Mucosa of descending colon (tissue), 3 donors: Measurements from ENCODE around the gene ZSWIM6. TPM values are rescaled to one million over a fixed set of nuclear protein-coding genes. Genes with fewer than 3 reads are reported as not detected.

Experiments used
- ATAC-seq: fragments of 200-7000 bp; cut with Tn5 transposase; one replicate; pipeline ENCODE4 v1.9.1; 2020; ENCODE audit warnings: mild to moderate bottlenecking, moderate library complexity
- DNase-seq, 3 donors: peaks; one replicate each; pipeline ENCODE4 v3.0.0-alpha.2; 2020
- H3K36me3 ChIP-seq: fragments of 200-600 bp; one replicate; pipeline ENCODE4 v1.8.0; 2021; ENCODE audit warnings: low read depth, mild to moderate bottlenecking
- H3K4me1 ChIP-seq: fragments of 200-600 bp; one replicate; pipeline ENCODE4 v1.8.0; 2021; ENCODE audit warnings: low read depth, mild to moderate bottlenecking
- H3K4me3 ChIP-seq: fragments of 200-600 bp; one replicate; pipeline ENCODE4 v1.8.0; 2021; ENCODE audit warnings: mild to moderate bottlenecking
- H3K9me3 ChIP-seq: fragments of 200-600 bp; one replicate; pipeline ENCODE4 v1.8.0; 2021; ENCODE audit warnings: mild to moderate bottlenecking
- CTCF ChIP-seq: fragments of 200-600 bp; IDR thresholded peaks from one replicate; pipeline ENCODE4 v1.8.0; 2022; ENCODE audit warnings: antibody characterized with exemption, mild to moderate bottlenecking
- intact Hi-C, 2 donors: fragments of 100-400 bp; cut with DNase I in 1 of 2; cut with micrococcal nuclease in 1 of 2; formaldehyde crosslinking; loops; one replicate each; pipeline versions ENCODE4 v1.11.0 to v1.11.1; 2022; cut with DNase I, micrococcal nuclease
- total RNA-seq, 3 donors: library from RNA; stranded (reverse); fragmentation: NEBNext Ultra II Directional in 2 of 3; extraction: Animal tissue kit (Norgen Biotek cat#: 25700) in 2 of 3; gene quantifications; one replicate each; pipeline versions ENCODE4 v1.2.1 to v1.2.4, GENCODE V29; 2021 to 2023
- donor health status: DM: no; HTN: no; CAD: no; lungs with moderate emphysema.
- donor health status: DM: no; HTN: no; CAD: no.
- donor health status: DM: no; HTN: yes; CAD: no.

Gene ZSWIM6
- total RNA-seq, 3 donors from 2014 or later = 26.2 to 39.4 (median 27.8) TPM

GRCh38 chr5:61461417-61461816 is 129.4 kb downstream of the ZSWIM6 start:
- peaks cover 12% of the 10 kb centered on the region for H3K4me1 ChIP-seq
- DNase-seq (no peak), ATAC-seq (peak; percentile 89)
- H3K36me3 ChIP-seq = no peaks in the 10 kb centered on the region
- no peak overlapping the region for H3K4me3 ChIP-seq
- no peaks in the 10 kb centered on the region for H3K9me3 ChIP-seq
- intact Hi-C loops = no loop called here
- no peak for TF ChIP-seq CTCF

GRCh38 chr5:61461926-61462325 is 129.9 kb downstream of the ZSWIM6 start:
- no peak for TF ChIP-seq CTCF
- H3K36me3 ChIP-seq = no peaks in the 10 kb centered on the region
- ATAC-seq (no peak), DNase-seq (no peak)
- H3K4me1 ChIP-seq = peaks cover 10% of the 10 kb centered on the region
- H3K4me3 ChIP-seq = no peak overlapping the region
- intact Hi-C loops = no loop called here
- no peaks in the 10 kb centered on the region for H3K9me3 ChIP-seq

GRCh38 chr5:61463596-61463995 is 131.5 kb downstream of the ZSWIM6 start:
- intact Hi-C loops = no loop called here
- no peak overlapping the region for H3K4me3 ChIP-seq
- peaks cover 18% of the 10 kb centered on the region for H3K4me1 ChIP-seq
- no peak for TF ChIP-seq CTCF
- H3K9me3 ChIP-seq = no peaks in the 10 kb centered on the region
- ATAC-seq (no peak), DNase-seq (no peak)
- H3K36me3 ChIP-seq = no peaks in the 10 kb centered on the region

- DNase-seq = peak in 1 of 3 donors; percentile 13
- intact Hi-C loops = no loop called here
- peak; percentile 74 for ATAC-seq
Observed at GRCh38 chr5:61464512-61464911, 132.5 kb downstream of the ZSWIM6 start.

GRCh38 chr5:61465066-61465465 is 133.0 kb downstream of the ZSWIM6 start:
- no peaks in the 10 kb centered on the region for H3K36me3 ChIP-seq
- no peak for DNase-seq
- no peaks in the 10 kb centered on the region for H3K9me3 ChIP-seq
- H3K4me3 ChIP-seq = no peak overlapping the region
- ATAC-seq = no peak
- H3K4me1 ChIP-seq = peaks cover 24% of the 10 kb centered on the region
- TF ChIP-seq CTCF = no peak
- intact Hi-C loops = no loop called here

More at GRCh38 chr5:61464512-61464911, 132.5 kb downstream of the ZSWIM6 start:
- no peaks in the 10 kb centered on the region for H3K9me3 ChIP-seq
- no peaks in the 10 kb centered on the region for H3K36me3 ChIP-seq
- peaks cover 24% of the 10 kb centered on the region for H3K4me1 ChIP-seq
- no peak overlapping the region for H3K4me3 ChIP-seq
- no peak for TF ChIP-seq CTCF

- intact Hi-C loops = no loop called here
- peaks cover 24% of the 10 kb centered on the region for H3K4me1 ChIP-seq
- TF ChIP-seq CTCF = no peak
- no peaks in the 10 kb centered on the region for H3K9me3 ChIP-seq
- H3K4me3 ChIP-seq = no peak overlapping the region
- no peaks in the 10 kb centered on the region for H3K36me3 ChIP-seq
- no peak for DNase-seq
- no peak for ATAC-seq
Observed at GRCh38 chr5:61465496-61465895, 133.4 kb downstream of the ZSWIM6 start.
